Activated T-cell treated with anti-CD3 and anti-CD28 coated beads, Interleukin-2, amount 50 U/mL, for 24 hours (primary cell): ENCODE results near the gene RNF166.

Experiments used
- DNase-seq: peaks from one replicate; pipeline ENCODE4 v3.0.0-alpha.2; 2020
- H3K27ac Mint-ChIP-seq: 2 replicates; pipeline ENCODE4 v1.8.0; 2020; ENCODE audit warnings: mild to moderate bottlenecking, mixed read lengths
- H3K27me3 Mint-ChIP-seq: 2 replicates; pipeline ENCODE4 v1.8.0; 2020; ENCODE audit warnings: mixed read lengths
- H3K36me3 Mint-ChIP-seq: 2 replicates; pipeline ENCODE4 v1.8.0; 2020; ENCODE audit warnings: low read depth, mixed read lengths
- H3K4me1 Mint-ChIP-seq: 2 replicates; pipeline ENCODE4 v1.8.0; 2020; ENCODE audit warnings: low read depth, mixed read lengths
- H3K4me3 Mint-ChIP-seq: 2 replicates; pipeline ENCODE4 v1.8.0; 2020; ENCODE audit warnings: mild to moderate bottlenecking, moderate library complexity, mixed read lengths
- H3K9me3 Mint-ChIP-seq: 2 replicates; pipeline ENCODE4 v1.8.0; 2020; ENCODE audit warnings: mixed read lengths

RNF166 gene

GRCh38 chr16:88712362-88712979 is 6.3 kb upstream of the RNF166 start:
- no peak overlapping the region for H3K4me3 Mint-ChIP-seq
- H3K27me3 Mint-ChIP-seq: no peaks in the 10 kb centered on the region
- peak overlapping the region; percentile 67 for H3K27ac Mint-ChIP-seq
- peaks cover 32% of the 10 kb centered on the region for H3K4me1 Mint-ChIP-seq
- no peaks in the 10 kb centered on the region for H3K9me3 Mint-ChIP-seq
- DNase-seq: no peak
- peaks cover 79% of the 10 kb centered on the region for H3K36me3 Mint-ChIP-seq

DNA sequence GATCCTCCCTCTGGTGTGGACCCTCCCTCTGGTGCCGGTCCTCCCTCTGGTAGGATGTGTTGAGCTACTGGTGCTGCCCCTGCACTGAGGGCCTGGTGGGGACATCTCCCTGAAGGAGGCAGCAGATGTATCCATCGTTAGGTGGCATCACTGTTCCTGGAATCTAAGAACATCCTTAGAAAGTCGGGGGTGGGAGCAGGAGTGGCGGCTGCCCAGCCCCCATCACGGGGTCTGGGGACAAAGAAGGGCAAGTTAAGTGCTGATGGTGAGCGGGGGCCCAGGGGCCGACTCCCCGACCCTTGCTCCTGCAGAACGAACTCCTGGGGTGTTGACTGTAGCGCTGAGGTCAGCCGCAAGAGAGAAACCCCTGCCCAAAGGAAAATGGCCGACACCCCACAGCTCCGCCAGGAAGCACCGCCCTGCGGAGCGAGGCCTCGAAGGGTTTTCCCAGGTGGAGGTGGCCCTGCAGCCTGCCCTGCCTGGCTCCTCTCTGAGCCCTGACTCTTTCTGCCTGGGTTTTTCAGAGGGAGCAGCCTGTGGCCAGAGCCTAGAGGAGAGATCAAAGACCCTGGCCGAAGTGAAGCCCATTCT is 5.6 kb upstream of the RNF166 start:
- Mint-ChIP-seq H3K27ac (peak overlapping the region; percentile 67), H3K4me3 (no peak overlapping the region)

DNA sequence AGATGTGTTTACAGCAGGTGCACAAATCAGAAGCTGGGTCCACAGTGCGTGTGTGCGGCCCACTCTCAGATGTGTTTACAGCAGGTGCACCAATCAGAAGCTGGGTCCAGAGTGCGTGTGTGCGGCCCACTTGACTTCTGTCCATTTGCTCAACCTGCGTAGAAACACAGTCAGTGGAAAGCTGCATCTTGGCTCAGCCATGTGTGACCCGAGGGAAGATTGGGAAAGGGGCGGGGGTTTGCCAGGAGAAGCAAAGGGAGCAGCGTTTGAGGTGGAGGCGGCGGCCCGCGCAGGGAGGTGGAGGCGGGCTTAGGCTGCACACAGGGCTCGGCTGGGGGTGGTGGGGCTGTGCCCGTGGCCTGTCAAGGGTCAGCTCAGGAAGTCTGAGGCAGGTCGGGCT is 4.3 kb upstream of the RNF166 start:
- Mint-ChIP-seq H3K27me3 (no peaks in the 10 kb centered on the region), H3K4me1 (peaks cover 39% of the 10 kb centered on the region), H3K27ac (peak overlapping the region; percentile 47), H3K36me3 (peaks cover 70% of the 10 kb centered on the region), H3K4me3 (no peak overlapping the region), H3K9me3 (no peaks in the 10 kb centered on the region)
- DNase-seq: no peak

More for the DNA sequence above, 5.6 kb upstream of the RNF166 start:
- DNase-seq: no peak
- Mint-ChIP-seq H3K27me3 (no peaks in the 10 kb centered on the region), H3K36me3 (peaks cover 79% of the 10 kb centered on the region), H3K9me3 (no peaks in the 10 kb centered on the region), H3K4me1 (peaks cover 39% of the 10 kb centered on the region)

GRCh38 chr16:88706965-88707826 is 988 bp upstream of the RNF166 start:
- no peak for DNase-seq
- peak overlapping the region; percentile 82 for H3K27ac Mint-ChIP-seq
- H3K4me1 Mint-ChIP-seq: peaks cover 71% of the 10 kb centered on the region
- no peaks in the 10 kb centered on the region for H3K9me3 Mint-ChIP-seq
- peaks cover 69% of the 10 kb centered on the region for H3K36me3 Mint-ChIP-seq
- H3K27me3 Mint-ChIP-seq: no peaks in the 10 kb centered on the region
- peak overlapping the region; percentile 88 for H3K4me3 Mint-ChIP-seq

- peak; percentile 54 for DNase-seq
- H3K27ac Mint-ChIP-seq: peak overlapping the region; percentile 97
- peaks cover 64% of the 10 kb centered on the region for H3K36me3 Mint-ChIP-seq
- no peaks in the 10 kb centered on the region for H3K9me3 Mint-ChIP-seq
- H3K4me3 Mint-ChIP-seq: peak overlapping the region; percentile 94
- peaks cover 76% of the 10 kb centered on the region for H3K4me1 Mint-ChIP-seq
- no peaks in the 10 kb centered on the region for H3K27me3 Mint-ChIP-seq
Observed at GRCh38 chr16:88705801-88706228, 393 bp downstream of the RNF166 start.

- Mint-ChIP-seq H3K27ac (peak overlapping the region; percentile 97), H3K9me3 (no peaks in the 10 kb centered on the region), H3K27me3 (no peaks in the 10 kb centered on the region), H3K4me1 (peaks cover 79% of the 10 kb centered on the region), H3K36me3 (peaks cover 65% of the 10 kb centered on the region), H3K4me3 (peak overlapping the region; percentile 94)
- peak; percentile 54 for DNase-seq
Observed at GRCh38 chr16:88705076-88705684, 1.0 kb downstream of the RNF166 start.

GRCh38 chr16:88703486-88704309 is 2.5 kb downstream of the RNF166 start:
- H3K27me3 Mint-ChIP-seq: no peaks in the 10 kb centered on the region
- no peaks in the 10 kb centered on the region for H3K9me3 Mint-ChIP-seq
- peak overlapping the region; percentile 94 for H3K4me3 Mint-ChIP-seq
- H3K4me1 Mint-ChIP-seq: peaks cover 81% of the 10 kb centered on the region
- peak; percentile 80 for DNase-seq
- H3K27ac Mint-ChIP-seq: peak overlapping the region; percentile 97
- peaks cover 59% of the 10 kb centered on the region for H3K36me3 Mint-ChIP-seq

- Mint-ChIP-seq H3K27ac (peak overlapping the region; percentile 97), H3K36me3 (peaks cover 62% of the 10 kb centered on the region), H3K4me1 (peaks cover 78% of the 10 kb centered on the region), H3K4me3 (peak overlapping the region; percentile 94), H3K27me3 (no peaks in the 10 kb centered on the region), H3K9me3 (no peaks in the 10 kb centered on the region)
- DNase-seq: peak; percentile 55
Observed at GRCh38 chr16:88702371-88703210, 3.6 kb downstream of the RNF166 start.

DNA sequence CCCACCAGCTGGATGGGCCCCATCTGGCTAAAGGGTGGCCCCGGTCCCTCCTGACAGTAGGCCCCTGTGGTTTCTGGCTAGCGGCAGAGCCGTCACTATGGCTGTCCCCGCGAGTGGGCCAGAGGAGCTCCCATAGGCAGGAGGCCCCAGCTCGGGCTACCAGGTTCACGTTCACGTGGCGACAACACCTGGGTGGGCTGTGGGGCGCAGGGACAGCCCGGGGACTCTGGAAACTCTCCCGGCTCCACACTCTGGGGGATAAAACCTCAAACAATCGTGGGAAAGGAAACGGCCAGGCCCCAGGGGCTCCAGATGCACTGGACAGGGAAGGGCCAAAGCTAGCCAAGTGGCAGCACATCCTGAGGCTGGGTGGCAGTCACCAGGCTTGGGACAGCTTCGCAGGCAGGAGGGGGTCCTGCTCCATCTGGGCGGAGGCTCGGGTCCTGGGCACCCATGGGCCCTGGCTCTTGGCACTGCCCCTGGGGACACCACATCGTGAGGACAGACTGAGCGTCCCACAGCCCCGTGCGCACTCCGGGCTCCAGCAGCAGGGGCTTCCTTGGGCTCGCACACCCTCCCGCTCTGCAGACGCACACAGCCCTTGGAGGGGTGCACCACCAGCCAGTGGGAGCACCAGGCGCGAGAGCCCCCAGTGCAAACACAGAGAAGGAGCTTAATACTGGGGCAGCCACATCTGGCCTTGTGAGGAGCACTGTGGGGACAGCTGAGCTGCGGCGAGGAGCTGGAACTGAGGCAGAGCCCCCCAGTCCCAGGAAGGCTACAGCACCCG is 4.4 kb downstream of the RNF166 start:
- H3K9me3 Mint-ChIP-seq: no peaks in the 10 kb centered on the region
- peak overlapping the region; percentile 94 for H3K4me3 Mint-ChIP-seq
- H3K27me3 Mint-ChIP-seq: no peaks in the 10 kb centered on the region
- peak; percentile 62 for DNase-seq
- H3K4me1 Mint-ChIP-seq: peaks cover 73% of the 10 kb centered on the region
- peak overlapping the region; percentile 97 for H3K27ac Mint-ChIP-seq
- H3K36me3 Mint-ChIP-seq: peaks cover 58% of the 10 kb centered on the region

- peaks cover 65% of the 10 kb centered on the region for H3K36me3 Mint-ChIP-seq
- peak overlapping the region; percentile 94 for H3K4me3 Mint-ChIP-seq
- peak; percentile 96 for DNase-seq
- no peaks in the 10 kb centered on the region for H3K27me3 Mint-ChIP-seq
- H3K9me3 Mint-ChIP-seq: no peaks in the 10 kb centered on the region
- H3K27ac Mint-ChIP-seq: peak overlapping the region; percentile 97
- H3K4me1 Mint-ChIP-seq: peaks cover 73% of the 10 kb centered on the region
Observed at GRCh38 chr16:88700636-88701482, 5.3 kb downstream of the RNF166 start.

GRCh38 chr16:88700322-88700635 is 5.9 kb downstream of the RNF166 start:
- Mint-ChIP-seq H3K36me3 (peaks cover 63% of the 10 kb centered on the region), H3K4me1 (peaks cover 71% of the 10 kb centered on the region), H3K9me3 (no peaks in the 10 kb centered on the region), H3K27me3 (no peaks in the 10 kb centered on the region), H3K4me3 (peak overlapping the region; percentile 94), H3K27ac (peak overlapping the region; percentile 97)
- DNase-seq: no peak

GRCh38 chr16:88699180-88699579 is 7.0 kb downstream of the RNF166 start:
- DNase-seq: no peak
- H3K9me3 Mint-ChIP-seq: no peaks in the 10 kb centered on the region
- H3K36me3 Mint-ChIP-seq: peaks cover 62% of the 10 kb centered on the region
- H3K4me3 Mint-ChIP-seq: peak overlapping the region; percentile 94
- no peaks in the 10 kb centered on the region for H3K27me3 Mint-ChIP-seq
- peaks cover 65% of the 10 kb centered on the region for H3K4me1 Mint-ChIP-seq
- H3K27ac Mint-ChIP-seq: peak overlapping the region; percentile 97
